Activated naive CD4-positive, alpha-beta T cell treated with Interleukin-2 at 50 U/mL for 16 hours (primary cell): ENCODE measurements around the gene ERC1.
"Not testable (repeated sequence)": the region's sequence is repeated elsewhere in the genome, so short reads cannot be mapped to it uniquely, and the experiment has no call there.

Experiments used
- DNase-seq: peaks from one replicate; pipeline ENCODE4 v3.0.0-alpha.2; 2020

ERC1 gene

GRCh38 chr12:1131811-1132224 is 140.8 kb downstream of the ERC1 start:
- no peak for DNase-seq

- DNase-seq: no peak
These were observed 141.3 kb downstream of the ERC1 start for GRCh38 chr12:1132311-1132710.

GRCh38 chr12:1138691-1139090 is 147.7 kb downstream of the ERC1 start:
- no peak for DNase-seq

- DNase-seq: not testable (repeated sequence)
These were observed 155.7 kb downstream of the ERC1 start for GRCh38 chr12:1146758-1147157.

- DNase-seq: no peak
These were observed 156.8 kb downstream of the ERC1 start for GRCh38 chr12:1147821-1148220.

GRCh38 chr12:1157046-1157445 is 166.0 kb downstream of the ERC1 start:
- no peak for DNase-seq

- DNase-seq: no peak
These were observed 170.2 kb downstream of the ERC1 start for GRCh38 chr12:1161197-1161596.

GRCh38 chr12:1162081-1162760 is 171.2 kb downstream of the ERC1 start:
- no peak for DNase-seq

- no peak for DNase-seq
These were observed 176.8 kb downstream of the ERC1 start for GRCh38 chr12:1167784-1168183.

- DNase-seq: no peak
These were observed 179.4 kb downstream of the ERC1 start for GRCh38 chr12:1170411-1170810.

GRCh38 chr12:1171657-1172408 is 180.8 kb downstream of the ERC1 start:
- DNase-seq: no peak

- DNase-seq: no peak
These were observed 183.0 kb downstream of the ERC1 start for GRCh38 chr12:1173781-1174617.

- no peak for DNase-seq
These were observed 183.6 kb downstream of the ERC1 start for GRCh38 chr12:1174659-1175058.

- DNase-seq: no peak
These were observed 185.2 kb downstream of the ERC1 start for GRCh38 chr12:1176191-1176590.

GRCh38 chr12:1179128-1179527 is 188.1 kb downstream of the ERC1 start:
- DNase-seq: no peak

- DNase-seq: no peak
These were observed 191.0 kb downstream of the ERC1 start for GRCh38 chr12:1182069-1182468.

GRCh38 chr12:1184402-1184801 is 193.4 kb downstream of the ERC1 start:
- no peak for DNase-seq

- DNase-seq: no peak
These were observed 194.6 kb downstream of the ERC1 start for GRCh38 chr12:1185460-1186182.

GRCh38 chr12:1186298-1186697 is 195.3 kb downstream of the ERC1 start:
- DNase-seq: no peak

GRCh38 chr12:1188016-1188415 is 197.0 kb downstream of the ERC1 start:
- no peak for DNase-seq

- no peak for DNase-seq
These were observed 198.1 kb downstream of the ERC1 start for GRCh38 chr12:1189163-1189562.

- DNase-seq: no peak
These were observed 204.5 kb downstream of the ERC1 start for GRCh38 chr12:1195513-1195912.
